Stimulated activated CD8-positive, alpha-beta memory T cell treated with anti-CD3 and anti-CD28 coated beads, Interleukin-2, amount 100 ng/mL, for 48 hours (primary cell): ENCODE data around the gene CLPSL2.

Source experiments
- DNase-seq, 2 donors: peaks; one replicate each; pipeline ENCODE4 v3.0.0-alpha.2; 2020; ENCODE audit warnings: low read depth in 2 of 2

The CLPSL2 gene

GRCh38 chr6:35787266-35788218 lies 11.1 kb downstream of the CLPSL2 start:
- no peak for DNase-seq

- DNase-seq = no peak
These were observed 12.1 kb downstream of the CLPSL2 start for GRCh38 chr6:35788423-35788982.

- no peak for DNase-seq
These were observed 14.3 kb downstream of the CLPSL2 start for GRCh38 chr6:35790683-35791082.

- no peak for DNase-seq
These were observed 18.4 kb downstream of the CLPSL2 start for GRCh38 chr6:35794536-35795452.

- DNase-seq = no peak
These were observed 19.2 kb downstream of the CLPSL2 start for GRCh38 chr6:35795453-35796071.

GRCh38 chr6:35796236-35796635 lies 19.8 kb downstream of the CLPSL2 start:
- no peak for DNase-seq

GRCh38 chr6:35797837-35798526 lies 21.6 kb downstream of the CLPSL2 start:
- no peak for DNase-seq

- no peak for DNase-seq
These were observed 22.3 kb downstream of the CLPSL2 start for GRCh38 chr6:35798706-35799105.

- no peak for DNase-seq
These were observed 24.8 kb downstream of the CLPSL2 start for GRCh38 chr6:35801148-35801547.

- peak; percentile 39 to 40 for DNase-seq
These were observed 28.8 kb downstream of the CLPSL2 start, which contains the start of gene LHFPL5 for GRCh38 chr6:35804996-35805736. TSS of gene LHFPL5 (plus strand) at chr6:35805352. CDS start at chr6:35805671, 319 bp downstream.

GRCh38 chr6:35808688-35809087 lies 32.3 kb downstream of the CLPSL2 start:
- no peak for DNase-seq

- no peak for DNase-seq
These were observed 33.4 kb downstream of the CLPSL2 start for GRCh38 chr6:35809809-35810208.

- DNase-seq = no peak
These were observed 34.7 kb downstream of the CLPSL2 start for GRCh38 chr6:35810971-35811698.

- no peak for DNase-seq
These were observed 35.2 kb downstream of the CLPSL2 start for GRCh38 chr6:35811699-35811995.

GRCh38 chr6:35817515-35817914 lies 41.1 kb downstream of the CLPSL2 start:
- no peak for DNase-seq

GRCh38 chr6:35823601-35824000 lies 47.2 kb downstream of the CLPSL2 start:
- no peak for DNase-seq

- no peak for DNase-seq
These were observed 48.3 kb downstream of the CLPSL2 start for GRCh38 chr6:35824552-35825192.
